Measurements from ENCODE around the gene TANGO2.

TANGO2 gene

DNA sequence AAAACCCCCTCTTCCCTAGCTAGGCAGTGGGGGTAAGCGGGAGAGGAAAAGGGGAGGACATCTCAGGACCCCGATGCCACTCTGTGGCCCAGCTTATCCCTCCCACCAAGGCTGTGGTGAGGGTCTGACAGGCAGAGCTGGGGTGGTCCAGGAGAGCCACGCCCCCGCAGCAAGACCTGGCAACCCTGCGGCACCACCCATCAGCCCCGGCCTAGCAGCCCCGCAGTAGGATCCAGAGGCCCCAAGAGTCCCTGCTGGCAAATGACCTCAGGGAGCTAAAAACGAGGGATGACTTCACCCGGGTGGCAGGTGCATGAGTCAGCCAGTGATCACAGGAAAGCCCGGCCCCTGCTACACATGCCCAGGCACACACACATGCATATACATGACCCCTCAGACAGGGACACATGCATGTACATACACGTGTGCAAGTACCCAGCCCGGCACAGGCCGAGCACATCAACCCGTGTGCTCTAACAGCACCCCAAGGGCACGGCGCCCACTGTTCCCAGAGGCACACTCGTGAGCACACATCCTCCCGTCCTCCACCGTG lies 36.6 kb upstream of the TANGO2 start:
- DNase-seq, result peak; percentile 64

DNA sequence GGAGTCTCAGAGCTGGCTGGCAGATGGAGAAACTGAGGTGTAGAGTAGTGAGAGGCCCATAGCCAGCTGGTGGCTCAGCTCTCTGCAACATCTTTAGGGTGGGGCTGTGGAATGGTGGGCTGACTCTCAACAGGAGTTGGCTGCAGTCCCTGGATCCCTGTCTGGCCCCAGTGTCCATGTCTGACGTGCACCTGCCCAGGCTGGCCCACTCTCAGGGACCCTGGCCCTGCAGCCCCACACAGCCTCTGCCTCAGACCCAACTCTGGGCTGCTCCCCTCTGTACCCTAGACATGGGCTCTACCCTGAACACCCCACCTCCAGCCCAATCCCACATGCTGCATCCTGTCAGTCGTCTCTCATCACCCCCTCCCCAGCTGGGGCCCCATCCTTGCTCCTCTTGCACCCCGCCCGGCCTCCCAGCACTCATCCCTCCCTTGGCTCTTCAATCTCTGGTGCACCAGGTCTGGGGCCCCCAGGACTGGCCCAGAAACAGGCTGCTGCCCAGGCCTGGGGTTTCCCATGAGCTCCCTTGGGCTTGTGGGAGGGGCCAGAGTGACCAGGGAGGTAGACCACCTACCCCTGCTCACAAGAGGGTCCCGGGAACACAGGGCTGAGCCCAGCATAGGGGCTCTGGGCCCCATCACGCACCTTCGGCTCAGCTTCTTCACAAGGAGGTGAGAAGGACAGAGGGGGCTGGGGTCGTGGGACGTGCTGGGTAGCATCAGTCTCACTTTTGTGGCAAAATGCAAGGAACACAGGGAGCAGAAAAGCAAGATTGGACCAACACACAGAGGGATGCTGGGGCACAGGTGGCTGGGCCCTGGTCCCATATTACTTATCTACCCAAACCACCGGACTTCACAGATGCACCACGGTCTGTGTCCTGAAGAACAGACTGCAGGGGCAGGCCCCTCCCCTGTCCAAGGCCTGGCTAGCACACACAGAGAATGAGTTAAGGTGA lies 35.8 kb upstream of the TANGO2 start:
- no peak for DNase-seq

DNA sequence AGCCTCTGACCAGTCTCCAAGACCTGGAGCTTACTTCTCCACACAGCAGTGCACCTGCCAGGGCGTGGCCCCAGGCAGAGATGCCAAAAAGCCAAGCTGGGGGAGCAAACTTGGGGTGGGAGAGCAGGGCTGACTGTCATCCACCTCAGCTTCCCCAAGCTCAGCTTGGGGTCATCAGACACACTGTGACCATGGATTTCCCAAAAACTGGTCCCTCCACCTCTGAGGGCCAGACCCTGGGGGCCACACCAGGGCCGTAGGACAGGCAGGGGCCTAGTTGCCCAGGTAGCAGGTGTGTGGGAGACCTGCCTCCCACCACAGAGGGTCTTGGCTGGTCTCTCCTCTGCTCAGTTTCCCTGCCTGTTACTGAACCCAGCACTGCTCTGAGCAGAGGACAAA lies 34.9 kb upstream of the TANGO2 start:
- DNase-seq, result peak; percentile 35

DNA sequence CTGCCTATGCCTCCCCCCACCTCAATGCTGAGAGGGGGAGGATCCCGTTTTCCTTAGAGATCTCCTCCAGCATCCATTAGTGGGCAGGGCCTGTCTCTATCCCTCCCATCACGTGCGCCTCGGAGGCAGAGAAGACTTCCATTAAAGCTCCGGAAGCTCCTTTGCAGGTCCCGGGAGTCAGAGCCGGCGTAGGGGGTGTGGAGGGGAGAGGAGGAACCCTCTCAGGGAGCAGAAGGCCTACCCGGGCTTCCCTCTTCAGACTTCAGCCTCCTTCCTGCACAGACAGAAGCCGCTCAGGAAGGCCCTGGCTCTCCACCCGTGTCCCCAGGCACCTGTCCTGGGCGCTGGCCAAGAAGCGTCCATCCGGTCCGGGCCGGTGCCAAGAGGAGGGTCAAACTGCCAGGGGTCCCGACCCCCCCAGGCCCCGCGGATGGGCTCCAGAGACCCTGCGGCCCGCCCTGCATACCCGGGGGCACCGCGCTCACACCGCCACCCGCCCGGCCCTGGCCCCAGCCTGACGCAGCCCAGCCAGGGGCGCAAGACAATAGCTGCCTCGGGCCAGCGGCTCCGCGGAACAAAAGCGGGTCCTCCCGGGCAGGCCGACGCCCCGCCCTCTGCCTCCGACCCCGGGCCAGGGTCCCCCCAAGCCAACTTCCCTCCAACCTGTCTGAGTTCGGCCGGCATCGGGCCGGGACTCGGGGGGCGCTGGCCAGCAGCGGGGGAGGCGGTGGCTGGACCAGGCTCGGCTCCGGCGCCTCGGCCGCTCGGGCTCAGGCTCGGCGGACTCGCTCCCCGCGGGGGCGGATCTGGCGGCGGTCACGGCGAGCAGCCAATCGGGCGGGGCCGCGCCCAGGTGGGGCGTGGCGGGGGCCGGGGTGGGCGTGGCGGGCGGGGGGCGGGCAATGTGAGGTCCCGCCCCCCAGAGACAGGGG lies 34.2 kb upstream of the TANGO2 start:
- peak; percentile 80 for DNase-seq

- no peak for DNase-seq
Observed at GRCh38 chr22:19987394-19988306, 33.3 kb upstream of the TANGO2 start.

GRCh38 chr22:19988331-19988808 lies 32.5 kb upstream of the TANGO2 start:
- no peak for DNase-seq

DNA sequence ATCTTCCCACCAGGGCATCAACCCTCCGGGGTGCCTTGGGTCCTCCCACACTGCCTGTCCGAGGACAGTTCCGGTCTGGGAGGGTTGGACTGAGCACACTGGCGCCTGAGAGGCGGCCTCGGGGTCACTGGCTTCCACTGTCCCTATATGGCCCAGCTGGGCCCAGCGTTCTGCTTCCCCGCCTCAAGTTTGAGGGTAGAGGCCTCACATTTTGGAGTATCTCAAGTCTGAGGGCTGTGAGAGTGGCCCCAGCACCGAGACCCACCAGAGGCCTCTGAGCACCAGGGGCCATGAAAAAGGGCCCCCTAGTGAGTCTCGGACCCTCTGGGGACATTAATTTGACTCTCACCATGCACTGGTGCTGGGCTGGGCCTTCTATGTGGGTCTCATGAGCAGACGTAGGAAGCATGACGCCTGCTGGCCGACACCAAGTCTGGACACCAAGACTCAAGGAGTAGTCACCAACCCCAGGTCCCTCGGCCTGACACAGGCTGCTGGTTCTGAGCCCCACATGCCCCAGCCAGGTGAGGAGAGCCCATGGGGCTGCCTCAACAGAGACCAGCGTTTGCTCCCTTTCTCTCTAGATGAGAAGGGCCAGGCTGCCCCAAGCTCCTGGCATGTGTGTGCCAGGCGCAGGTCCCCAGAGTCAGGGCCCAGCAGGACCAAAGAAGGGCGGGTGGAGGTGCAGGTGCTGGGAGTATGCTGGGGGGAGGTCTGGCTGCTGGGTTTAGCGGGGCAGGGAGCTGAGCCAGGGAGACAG lies 31.8 kb upstream of the TANGO2 start:
- no peak for DNase-seq

DNA sequence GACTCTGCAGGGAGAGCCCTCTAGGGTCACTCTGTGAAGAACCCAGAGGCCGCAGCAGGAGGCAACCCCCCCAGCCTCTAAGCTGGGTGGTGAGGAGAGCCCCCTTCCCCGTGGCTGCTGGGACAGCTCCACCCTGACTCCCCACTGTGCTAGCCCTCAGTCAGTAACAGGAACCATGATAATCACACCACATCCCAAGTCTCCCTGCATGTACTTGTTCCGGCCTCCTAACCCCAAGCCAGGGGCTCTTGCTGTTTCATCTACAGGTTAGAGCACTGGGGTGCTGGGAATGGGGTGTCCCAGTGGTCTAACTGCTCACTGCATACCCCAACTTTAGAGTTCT lies 31.2 kb upstream of the TANGO2 start:
- no peak for DNase-seq

- DNase-seq, result no peak
Observed at GRCh38 chr22:19990188-19990587, 30.7 kb upstream of the TANGO2 start.

DNA sequence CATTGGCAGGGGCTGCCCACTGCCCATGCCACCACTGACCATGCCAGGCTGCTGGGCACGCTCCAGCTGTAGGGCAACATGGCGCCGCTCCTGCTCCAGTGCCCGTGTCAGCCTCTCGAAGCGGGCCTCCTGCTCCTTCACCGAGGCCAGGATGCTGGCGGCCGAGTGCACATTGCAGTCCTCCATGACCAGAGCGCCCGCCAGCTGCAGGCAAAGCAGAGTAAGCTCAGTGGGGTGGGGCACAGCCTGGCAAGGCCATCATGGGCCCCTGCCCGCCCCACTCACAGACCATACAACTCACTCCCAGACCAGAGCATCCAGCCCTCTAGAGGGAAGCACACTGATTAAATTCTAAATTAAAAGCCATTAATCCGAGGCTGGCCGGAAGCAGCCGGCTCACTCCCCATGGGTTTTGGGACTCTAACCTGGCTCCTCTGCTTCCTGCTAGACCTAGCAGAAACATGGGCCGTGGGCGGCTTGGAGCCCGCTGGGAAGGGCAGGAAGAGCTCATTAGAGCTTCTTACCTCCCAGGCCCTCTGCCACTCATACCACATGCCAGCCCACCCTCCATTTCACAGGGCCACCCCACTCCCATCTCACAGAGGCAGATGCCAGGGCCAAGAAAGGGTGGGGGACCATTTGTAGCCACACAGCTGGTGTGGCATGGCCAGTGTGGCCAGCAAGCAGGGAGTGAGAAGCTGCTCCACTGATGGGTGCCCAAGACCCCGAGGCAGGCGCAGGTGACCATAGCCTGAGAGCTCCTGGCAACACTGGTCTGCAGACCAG lies 30.1 kb upstream of the TANGO2 start:
- DNase-seq, result no peak

DNA sequence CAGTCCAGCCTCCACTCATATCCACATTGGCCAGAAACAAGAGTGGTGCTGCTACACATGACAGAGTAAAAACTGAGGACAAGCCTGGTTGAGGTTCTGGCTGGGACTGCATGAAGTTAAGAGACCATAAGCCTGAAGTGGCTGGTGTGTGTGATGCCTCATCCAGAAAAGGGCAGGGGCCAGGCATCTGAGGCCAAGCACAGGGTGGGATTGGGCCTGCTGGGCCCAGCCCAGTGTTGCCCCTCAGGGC lies 29.6 kb upstream of the TANGO2 start:
- no peak for DNase-seq

GRCh38 chr22:19991645-19992451 lies 29.1 kb upstream of the TANGO2 start:
- DNase-seq, result no peak

DNA sequence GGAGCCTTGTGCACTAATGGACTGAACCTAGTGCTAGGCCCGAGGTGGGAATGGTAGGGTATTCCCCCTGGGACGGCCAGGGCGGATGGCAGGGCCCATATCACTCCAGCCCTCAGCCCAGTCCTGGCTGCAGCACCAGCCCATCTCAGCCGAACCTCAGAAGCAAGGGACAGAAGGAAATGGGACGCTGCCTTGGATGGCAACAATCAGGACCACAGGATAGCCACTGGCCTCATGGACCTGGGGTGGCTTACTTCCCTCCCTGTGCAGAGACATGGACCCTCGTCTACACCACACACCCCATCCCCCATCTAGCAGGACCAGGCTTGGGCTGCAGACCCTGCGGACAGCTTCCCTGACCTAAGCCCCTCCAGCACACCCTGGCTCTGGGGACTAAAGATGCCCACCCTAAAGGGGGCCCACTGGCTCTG lies 28.4 kb upstream of the TANGO2 start:
- no peak for DNase-seq

- DNase-seq, result no peak
Observed at GRCh38 chr22:19992921-19993355, 28.0 kb upstream of the TANGO2 start.

- no peak for DNase-seq
Observed at GRCh38 chr22:19993926-19994325, 27.0 kb upstream of the TANGO2 start.

- no peak for DNase-seq
Observed at GRCh38 chr22:19994851-19995610, 25.9 kb upstream of the TANGO2 start.

GRCh38 chr22:19995611-19996339 lies 25.1 kb upstream of the TANGO2 start:
- no peak for DNase-seq

- no peak for DNase-seq
Observed at GRCh38 chr22:19996694-19997384, 24.1 kb upstream of the TANGO2 start.

Data from NCI-H146 (cell line).